ENCODE data around the gene ARHGEF3.

DNA sequence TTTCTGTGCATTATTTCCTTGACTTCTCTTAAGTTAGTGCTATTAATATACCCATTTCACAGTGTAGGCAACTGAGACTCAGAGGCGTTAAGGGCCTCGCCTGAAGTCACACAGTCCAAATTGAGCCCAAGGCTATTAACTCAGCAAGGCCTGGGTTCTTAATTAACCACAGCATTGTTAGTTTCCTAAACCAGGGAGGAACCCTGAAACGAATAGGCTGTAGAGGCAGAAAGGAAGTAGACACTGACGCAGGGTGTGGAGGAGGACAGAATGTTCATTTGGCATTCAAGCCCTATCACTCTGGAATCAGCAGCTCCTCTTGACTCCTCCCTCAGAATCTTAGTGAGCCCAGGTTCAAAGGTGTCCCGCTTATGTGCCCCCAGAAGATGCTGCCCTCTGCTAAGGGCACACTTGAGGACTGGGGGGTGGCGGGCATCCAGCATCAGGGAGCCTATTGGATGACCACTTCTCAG, 13.9 kb downstream of the ARHGEF3 start:
- no peak for TF ChIP-seq POLR2AphosphoS5 (IDR thresholded peaks at IDR 0.05; ENCODE audit: borderline replicate concordance, low read depth, low read length)
- no peak for TF ChIP-seq EZH2 (IDR thresholded peaks at IDR 0.05)
- no peak for TF ChIP-seq FOXP2 (optimal IDR thresholded peaks at IDR 0.05; ENCODE audit: control extremely low read depth, extremely low read length, insufficient read depth)

Data from SK-N-MC (cell line).